NT2/D1 (cell line): ENCODE results near the gene GALNT7.

ENCODE experiments used
- SUZ12 ChIP-seq: IDR thresholded peaks from 2 replicates; pipeline ENCODE4 v1.6.1; 2011; ENCODE audit not compliant: insufficient read length, insufficient read depth; ENCODE audit errors: extremely low read depth
- YY1 ChIP-seq: IDR thresholded peaks from 2 replicates; pipeline ENCODE4 v1.6.1; 2011; ENCODE audit not compliant: insufficient read length, insufficient read depth
- ZNF274 ChIP-seq: IDR thresholded peaks from 2 replicates; pipeline ENCODE4 v1.6.1; 2011; ENCODE audit warnings: mild to moderate bottlenecking, low read depth, low read length

DNA sequence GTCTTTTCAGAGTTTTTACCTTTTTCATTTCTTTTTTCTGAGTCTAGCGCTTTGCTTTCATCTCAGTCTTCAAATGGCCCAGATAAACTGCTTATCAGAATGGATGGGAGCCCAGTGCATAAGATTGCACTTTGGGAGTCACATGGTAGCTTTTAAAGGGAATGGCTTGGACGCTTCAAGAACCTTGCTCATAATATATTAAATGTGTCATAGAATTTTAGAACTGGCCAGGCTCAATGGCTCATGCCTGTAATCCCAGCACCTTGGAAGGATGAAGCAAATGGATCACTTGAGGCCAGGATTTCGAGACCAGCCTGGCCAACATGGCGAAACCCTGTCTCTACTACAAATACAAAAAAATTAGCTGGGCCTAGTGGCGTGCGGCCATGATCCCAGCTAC lies 97.1 kb downstream of the GALNT7 start:
- TF ChIP-seq YY1 (no peak), ZNF274 (no peak), SUZ12 (no peak)
